GM19467 (cell line): ENCODE data around the gene HDAC4.

Experiments used
- ATAC-seq: cut with Tn5 transposase; IDR thresholded peaks from one replicate; pipeline ENCODE4 v1.9.1; 2021; ENCODE audit warnings: mild to moderate bottlenecking, moderate library complexity; ENCODE audit not compliant: unreplicated experiment

HDAC4 gene

GRCh38 chr2:239385096-239386000, 15.5 kb downstream of the HDAC4 start:
- no peak for ATAC-seq

- no peak for ATAC-seq
These were observed 17.1 kb downstream of the HDAC4 start for GRCh38 chr2:239383759-239384156.

GRCh38 chr2:239383036-239383758, 17.6 kb downstream of the HDAC4 start:
- ATAC-seq = no peak

GRCh38 chr2:239382384-239382880, 18.4 kb downstream of the HDAC4 start:
- no peak for ATAC-seq

GRCh38 chr2:239381709-239382134, 19.1 kb downstream of the HDAC4 start:
- peak; percentile 44 for ATAC-seq

GRCh38 chr2:239380831-239381708, 19.8 kb downstream of the HDAC4 start:
- peak; percentile 45 for ATAC-seq

GRCh38 chr2:239379641-239380170, 21.1 kb downstream of the HDAC4 start:
- ATAC-seq = no peak

- no peak for ATAC-seq
These were observed 21.7 kb downstream of the HDAC4 start for GRCh38 chr2:239378918-239379640.

- ATAC-seq = no peak
These were observed 22.6 kb downstream of the HDAC4 start for GRCh38 chr2:239378021-239378917.

GRCh38 chr2:239377591-239377990, 23.2 kb downstream of the HDAC4 start:
- ATAC-seq = no peak

- ATAC-seq = no peak
These were observed 23.8 kb downstream of the HDAC4 start for GRCh38 chr2:239376942-239377531.

GRCh38 chr2:239376351-239376750, 24.5 kb downstream of the HDAC4 start:
- ATAC-seq = no peak

GRCh38 chr2:239375278-239376061, 25.4 kb downstream of the HDAC4 start:
- ATAC-seq = no peak

- no peak for ATAC-seq
These were observed 25.9 kb downstream of the HDAC4 start for GRCh38 chr2:239374896-239375277.

- ATAC-seq = no peak
These were observed 28.0 kb downstream of the HDAC4 start for GRCh38 chr2:239372835-239373234.

GRCh38 chr2:239371726-239372686, 28.8 kb downstream of the HDAC4 start:
- ATAC-seq = no peak
